B cell (primary cell): ENCODE results near the gene WDR12. TPM values are rescaled to one million over a fixed set of nuclear protein-coding genes. Genes with fewer than 3 reads are reported as not detected.

ENCODE experiments used
- ATAC-seq: fragments of 200-7000 bp; cut with Tn5 transposase; one replicate; pipeline ENCODE4 v1.10.0; 2021; ENCODE audit warnings: low read depth, mild to moderate bottlenecking, moderate number of reproducible peaks, moderate library complexity
- CTCF ChIA-PET: fragments of 350-600 bp; sonication (Branson Sonifier 250); formaldehyde crosslinking; loops from one replicate; lab custom pipeline; 2021; ENCODE audit warnings: antibody characterized with exemption, inconsistent platforms; lab: Charles Lee
- POLR2A ChIA-PET: fragments of 350-600 bp; sonication (Branson Sonifier 250); formaldehyde crosslinking; loops from one replicate; lab custom pipeline; 2021; ENCODE audit warnings: antibody characterized with exemption; lab: Charles Lee
- DNase-seq: peaks from one replicate; pipeline ENCODE4 v3.0.0; 2013
- H2AFZ ChIP-seq: 2 replicates; pipeline ENCODE4 v1.6.1; 2012; ENCODE audit warnings: mild to moderate bottlenecking, low read depth, low read length; ENCODE audit not compliant: insufficient read depth, poor library complexity, severe bottlenecking
- H3K27ac ChIP-seq, 2 donors: 1 replicate in 1 of 2; 2 replicates in 1 of 2; pipeline ENCODE4 v1.5.1; 2012 to 2013; ENCODE audit warnings: low read length in 2 of 2, mild to moderate bottlenecking in 2 of 2, moderate library complexity in 1 of 2
- H3K27me3 ChIP-seq, 4 experiments: fragments of 200-600 bp in 1 of 4; sonication (generic) in 1 of 4; replicated peaks in 1 of 4; 1 replicate in 2 of 4; 2 replicates in 2 of 4; pipeline versions ENCODE4 v1.6.1 to v1.7.0; 2013 to 2016; ENCODE audit warnings: low read length in 3 of 4, mild to moderate bottlenecking in 2 of 4, mixed read lengths in 1 of 4, moderate library complexity in 1 of 4; ENCODE audit not compliant: insufficient read depth in 4 of 4, control insufficient read depth in 3 of 4; ENCODE audit errors: control extremely low read depth in 1 of 4
- H3K36me3 ChIP-seq, 2 experiments: replicated peaks in 1 of 2; 1 replicate in 1 of 2; 2 replicates in 1 of 2; pipeline versions ENCODE4 v1.6.1 to v1.7.1; 2013; ENCODE audit warnings: low read length in 1 of 2; ENCODE audit not compliant: insufficient read depth in 2 of 2, control insufficient read depth in 1 of 2; ENCODE audit errors: control extremely low read depth in 1 of 2, extremely low read depth in 1 of 2
- H3K4me1 ChIP-seq, 2 donors: fragments of 200-600 bp in 1 of 2; sonication (generic) in 1 of 2; 1 replicate in 1 of 2; 2 replicates in 1 of 2; pipeline versions ENCODE4 v1.5.1 to v1.6.1; 2013 to 2017; ENCODE audit warnings: low read length in 2 of 2; ENCODE audit not compliant: control insufficient read depth in 2 of 2, insufficient read depth in 2 of 2
- H3K4me2 ChIP-seq: replicated peaks from 2 replicates; pipeline ENCODE3; 2012; ENCODE audit warnings: mild to moderate bottlenecking, low read depth, low read length; ENCODE audit not compliant: poor library complexity, severe bottlenecking
- H3K4me3 ChIP-seq, 5 experiments: fragments of 200-600 bp in 1 of 5; sonication (generic) in 1 of 5; 1 replicate in 3 of 5; 2 replicates in 2 of 5; pipeline versions ENCODE4 v1.5.1 to v1.7.0; 2011 to 2016; ENCODE audit warnings: low read length in 4 of 5, mild to moderate bottlenecking in 4 of 5, low read depth in 2 of 5, control low read depth in 1 of 5, moderate library complexity in 1 of 5; ENCODE audit not compliant: insufficient read depth in 1 of 5; ENCODE audit errors: control extremely low read depth in 1 of 5, extremely low read depth in 1 of 5
- H3K79me2 ChIP-seq: fragments of 200-600 bp; sonication (generic); one replicate; pipeline ENCODE4 v1.6.0; 2016; ENCODE audit warnings: low read length; ENCODE audit not compliant: control insufficient read depth, insufficient read depth
- H3K9ac ChIP-seq: fragments of 200-600 bp; sonication (generic); 2 replicates; pipeline ENCODE4 v1.6.1; 2017; ENCODE audit warnings: mild to moderate bottlenecking, low read length, moderate library complexity
- H3K9me3 ChIP-seq, 3 donors: one replicate each; pipeline versions ENCODE4 v1.6.1 to v1.7.1; 2013; ENCODE audit warnings: low read length in 2 of 3; ENCODE audit not compliant: control insufficient read depth in 2 of 3, insufficient read depth in 1 of 3; ENCODE audit errors: control extremely low read depth in 1 of 3
- H4K20me1 ChIP-seq: 2 replicates; pipeline ENCODE4 v1.6.0; 2012; ENCODE audit warnings: mild to moderate bottlenecking, low read length; ENCODE audit not compliant: insufficient read depth, control insufficient read depth, poor library complexity, severe bottlenecking
- H3K27ac Mint-ChIP-seq: one replicate; pipeline ENCODE4 v1.8.0; 2021; ENCODE audit warnings: mixed read lengths
- H3K27me3 Mint-ChIP-seq: one replicate; pipeline ENCODE4 v1.8.0; 2021; ENCODE audit warnings: mixed read lengths
- H3K4me1 Mint-ChIP-seq: one replicate; pipeline ENCODE4 v1.8.0; 2021; ENCODE audit warnings: mixed read lengths
- H3K4me3 Mint-ChIP-seq: one replicate; pipeline ENCODE4 v1.8.0; 2021; ENCODE audit warnings: mixed read lengths
- H3K9me3 Mint-ChIP-seq: one replicate; pipeline ENCODE4 v1.8.0; 2022; ENCODE audit warnings: mixed read lengths; ENCODE audit not compliant: insufficient read depth
- CTCF ChIP-seq: fragments of 200-600 bp; IDR thresholded peaks from one replicate; pipeline ENCODE4 v1.8.0; 2022; ENCODE audit warnings: antibody characterized with exemption, mild to moderate bottlenecking
- EZH2 ChIP-seq: IDR thresholded peaks from 2 replicates; pipeline ENCODE4 v1.6.1; 2012; ENCODE audit warnings: borderline replicate concordance, low read depth, mild to moderate bottlenecking, moderate library complexity, low read length; ENCODE audit not compliant: insufficient read depth, poor library complexity, severe bottlenecking
- WGBS: methylation state at CpG from one replicate; pipeline ENCODE4 v1.1.5; 2013; ENCODE audit warnings: missing lambda C conversion rate; ENCODE audit not compliant: insufficient coverage; 5-methylcytosine and 5-hydroxymethylcytosine counted together
- intact Hi-C: fragments of 100-400 bp; cut with micrococcal nuclease; formaldehyde crosslinking; loops from one replicate; pipeline ENCODE4 v1.10.0; 2022
- polyA plus RNA-seq: library from polyadenylated mRNA; depleted of rRNA; stranded (reverse); fragments of >200 nt; gene quantifications from 2 replicates; pipeline ENCODE4 v1.2.3, GENCODE V29; 2012
- total RNA-seq, 2 donors: library from RNA; stranded (reverse); fragments of 120-200 nt in 1 of 2; gene quantifications; 1 replicate in 1 of 2; 2 replicates in 1 of 2; pipeline versions ENCODE4 v1.2.3 to v1.2.4, GENCODE V29; 2013 to 2022

WDR12 gene
- total and polyA plus RNA-seq, 2 donors (not counting 1 experiment from before 2014, with no cell fraction given), result 7.1 to 20.8 TPM

GRCh38 chr2:202881570-202881969, 29.9 kb downstream of the WDR12 start:
- no peak for DNase-seq
- no peak overlapping the region for H3K27ac ChIP-seq
- no peaks in the 10 kb centered on the region for H3K4me1 ChIP-seq
- WGBS, result no CpG with 5 or more reads among the region's 4 CpGs
- no peaks in the 10 kb centered on the region for H3K9me3 ChIP-seq
- no peak for ATAC-seq
- no peaks in the 10 kb centered on the region for H3K79me2 ChIP-seq
- H3K27ac Mint-ChIP-seq, result no peak overlapping the region
- H3K9me3 Mint-ChIP-seq, result no peaks in the 10 kb centered on the region
- no peaks in the 10 kb centered on the region for H3K27me3 Mint-ChIP-seq
- H3K4me2 ChIP-seq, result no peak overlapping the region
- no peaks in the 10 kb centered on the region for H4K20me1 ChIP-seq
- no peak overlapping the region for H3K4me3 Mint-ChIP-seq
- no peaks in the 10 kb centered on the region for H3K4me1 Mint-ChIP-seq
- intact Hi-C loops, result no loop called here
- no peak overlapping the region for H3K4me3 ChIP-seq
- ChIA-PET CTCF (interaction anchor here (1.4 kb wide), 1 partner anchor 293 kb away, joined by 4 read pairs; no protein-coding TSS in a partner anchor), POLR2A (no interaction called here)
- no peaks in the 10 kb centered on the region for H3K27me3 ChIP-seq
- peaks cover 3 to 13% of the 10 kb centered on the region in 2 experiments for H3K36me3 ChIP-seq
- no peak overlapping the region for H3K9ac ChIP-seq
- TF ChIP-seq CTCF, result no peak
- no peak for TF ChIP-seq EZH2
- H2AFZ ChIP-seq, result no peak overlapping the region

GRCh38 chr2:202877699-202878098, 33.8 kb downstream of the WDR12 start:
- Mint-ChIP-seq H3K4me3 (no peak overlapping the region), H3K27me3 (no peaks in the 10 kb centered on the region), H3K9me3 (no peaks in the 10 kb centered on the region), H3K27ac (no peak overlapping the region), H3K4me1 (peaks cover 2% of the 10 kb centered on the region)
- intact Hi-C loops, result no loop called here
- no peak for TF ChIP-seq CTCF
- no peak for TF ChIP-seq EZH2
- CTCF ChIA-PET, result interaction anchor here (2.7 kb wide), 1 partner anchor 289 kb away, joined by 9 read pairs; no protein-coding TSS in a partner anchor
- no peak overlapping the region for H3K4me3 ChIP-seq
- WGBS, result 86% methylated on average over 1 of the region's 2 CpGs
- H3K4me1 ChIP-seq, result no peaks in the 10 kb centered on the region
- ATAC-seq, result no peak
- no peaks in the 10 kb centered on the region for H3K79me2 ChIP-seq
- peaks cover 0 to 5% of the 10 kb centered on the region in 2 experiments for H3K36me3 ChIP-seq
- H3K9me3 ChIP-seq, result no peaks in the 10 kb centered on the region
- POLR2A ChIA-PET, result no interaction called here
- H3K27me3 ChIP-seq, result no peaks in the 10 kb centered on the region
- no peaks in the 10 kb centered on the region for H4K20me1 ChIP-seq
- H3K9ac ChIP-seq, result no peak overlapping the region
- no peak overlapping the region for H3K4me2 ChIP-seq
- no peak overlapping the region for H2AFZ ChIP-seq
- H3K27ac ChIP-seq, result no peak overlapping the region
- DNase-seq, result no peak
